ENCODE measurements around the gene SFTPA2.
"Not testable (repeated sequence)": the region's sequence is repeated elsewhere in the genome, so short reads cannot be mapped to it uniquely, and the experiment has no call there.

SFTPA2 gene

DNA sequence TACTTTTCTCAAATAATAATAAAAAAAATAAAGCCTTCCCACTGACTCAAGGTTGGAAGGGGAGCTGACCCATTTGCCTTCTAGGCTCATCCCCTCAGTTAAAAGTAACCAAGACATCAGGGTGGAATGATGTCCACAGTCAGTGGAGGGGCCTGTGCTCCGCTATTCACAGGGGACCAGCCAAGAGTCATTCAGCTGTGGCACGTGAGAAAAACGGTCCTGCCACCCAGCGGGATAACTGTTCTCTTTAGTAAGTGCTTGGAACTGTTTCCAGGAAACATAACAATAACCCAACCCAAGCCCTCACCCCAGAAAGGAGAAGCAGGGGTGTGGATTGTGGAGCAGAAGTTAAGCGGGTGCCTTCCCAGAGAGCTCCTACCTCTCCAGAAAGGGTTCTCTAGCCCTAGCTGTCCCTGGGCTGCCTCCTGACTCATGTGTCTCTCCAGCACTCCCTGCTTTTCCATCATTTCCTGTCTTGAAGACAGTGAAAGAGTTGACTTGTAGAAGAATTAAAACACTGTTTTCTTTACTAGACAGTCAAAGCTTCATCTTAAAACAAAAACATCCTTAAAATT is 50.2 kb downstream of the SFTPA2 start:
- not testable (repeated sequence) for DNase-seq, ATAC-seq

DNA sequence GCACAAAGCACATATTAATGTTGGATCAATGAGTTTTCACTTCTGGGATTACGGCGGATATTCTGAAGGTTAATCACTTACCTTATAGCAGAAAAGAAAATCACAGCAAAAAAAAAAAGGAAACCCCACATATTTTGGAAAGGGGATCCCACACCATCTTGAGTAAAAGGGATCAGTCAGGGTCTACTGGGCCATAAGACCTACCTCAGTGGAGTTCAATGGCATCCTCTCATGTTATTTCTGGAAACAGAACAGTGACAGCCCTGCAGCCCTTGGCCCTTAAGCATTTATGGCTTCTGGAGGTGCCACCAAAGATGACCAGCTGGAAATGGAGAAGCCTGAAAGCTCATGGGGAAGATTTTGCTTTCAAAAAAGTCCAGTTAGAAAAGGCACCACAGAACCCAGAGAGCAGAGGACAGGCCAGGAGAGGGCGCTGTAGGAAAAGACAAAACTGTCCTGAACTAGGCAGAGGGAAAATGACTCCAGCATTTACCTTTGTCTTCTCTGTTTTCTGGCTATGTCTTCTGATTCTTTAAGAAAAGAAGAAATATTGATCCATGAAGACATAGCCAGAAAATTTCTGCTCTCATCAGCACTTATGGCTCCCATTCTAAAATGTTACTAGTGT is 50.8 kb downstream of the SFTPA2 start:
- DNase-seq = not testable (repeated sequence)

DNA sequence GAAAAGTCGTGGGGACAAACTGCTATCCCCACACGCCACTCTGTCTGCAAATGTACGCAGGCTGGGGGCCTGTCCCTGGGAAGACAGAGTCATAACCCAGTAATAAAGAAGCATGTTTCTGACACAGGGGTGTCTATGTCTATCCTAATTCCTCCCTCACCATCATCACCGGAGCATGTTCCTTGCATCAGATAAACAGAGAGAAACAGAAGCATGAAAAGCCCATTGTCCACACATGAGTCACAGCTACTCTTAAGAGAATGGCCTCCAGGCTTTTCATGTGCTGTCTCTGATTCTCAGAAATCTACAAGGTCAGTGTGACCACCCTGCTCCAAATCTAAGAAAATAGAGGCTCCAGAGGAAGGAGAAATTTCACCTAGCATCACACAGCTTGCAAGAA is 52.0 kb downstream of the SFTPA2 start:
- DNase-seq, ATAC-seq: not testable (repeated sequence)

More for the DNA sequence above, 50.8 kb downstream of the SFTPA2 start:
- ATAC-seq = peak; percentile 26

DNA sequence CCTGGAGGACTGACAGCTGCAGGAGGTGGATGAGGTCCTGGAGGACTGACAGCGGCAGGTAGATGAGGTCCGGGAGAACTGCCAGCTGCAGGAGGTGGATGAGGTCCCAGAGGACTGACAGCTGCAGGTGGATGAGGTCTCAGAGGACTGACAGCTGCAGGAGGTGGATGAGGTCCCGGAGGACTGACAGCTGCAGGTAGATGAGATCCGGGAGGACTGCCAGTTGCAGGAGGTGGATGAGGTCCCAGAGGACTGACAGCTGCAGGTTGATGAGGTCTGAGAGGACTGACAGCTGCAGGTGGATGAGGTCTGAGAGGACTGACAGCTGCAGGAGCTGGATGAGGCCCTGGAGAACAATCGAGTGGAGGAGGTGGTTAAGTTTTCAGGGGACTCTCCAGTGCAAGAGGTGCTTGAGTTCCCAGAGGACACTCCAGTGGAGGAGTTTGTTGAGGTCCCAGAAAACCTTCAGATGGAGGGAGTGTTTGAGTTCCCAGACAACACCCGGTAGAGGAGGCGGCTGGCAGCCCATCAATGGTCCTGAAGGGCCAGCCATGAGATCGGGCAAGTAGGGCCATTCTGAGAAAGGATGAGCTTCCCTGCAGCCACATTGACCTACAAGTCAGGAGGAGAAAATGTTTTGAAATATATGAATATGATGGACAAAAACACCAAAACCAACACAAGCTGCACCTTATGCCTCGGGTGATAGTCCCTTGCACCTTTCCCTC is 52.6 kb downstream of the SFTPA2 start:
- ATAC-seq (no peak), DNase-seq (no peak)

Measured in stimulated activated naive CD8-positive, alpha-beta T cell treated with anti-CD3 and anti-CD28 coated beads, Interleukin-15, Interleukin-2, amounts not matched to agents 100 U/mL and 50 U/mL, for 24 hours (primary cell).